Brain microvascular endothelial cell (primary cell): ENCODE results near the gene CDK19.
A peak's percentile ranks its signal among the peaks of the same experiment; 100 is the strongest.
"Not testable (repeated sequence)": the region's sequence is repeated elsewhere in the genome, so short reads cannot be mapped to it uniquely, and the experiment has no call there.

Experiments used
- DNase-seq: peaks from one replicate; pipeline ENCODE4 v3.0.0-alpha.2; 2020
- H3K27ac ChIP-seq: fragments of 250-450 bp; sonication (Bioruptor Pico); 2 replicates; pipeline ENCODE4 v1.5.1; 2020; ENCODE audit warnings: mild to moderate bottlenecking, moderate library complexity
- H3K27me3 ChIP-seq: fragments of 250-450 bp; sonication (Bioruptor Pico); replicated peaks from 2 replicates; pipeline ENCODE4 v1.5.1; 2020; ENCODE audit warnings: mild to moderate bottlenecking
- H3K36me3 ChIP-seq: fragments of 250-450 bp; sonication (Bioruptor Pico); replicated peaks from 2 replicates; pipeline ENCODE4 v1.5.1; 2020; ENCODE audit warnings: mild to moderate bottlenecking
- H3K4me3 ChIP-seq: 2 replicates; pipeline ENCODE4 v1.5.1; 2011; ENCODE audit warnings: low read depth, mild to moderate bottlenecking, control low read depth, low read length, moderate library complexity
- CTCF ChIP-seq: IDR thresholded peaks from 2 replicates; pipeline ENCODE4 v1.5.1; 2011; ENCODE audit warnings: low read depth, mild to moderate bottlenecking, moderate library complexity, low read length, control low read depth, inconsistent platforms; ENCODE audit errors: missing control alignments
- in situ Hi-C: cut with HindIII; loops from 2 replicates; pipeline ENCODE4 v1.10.0; 2017; ENCODE audit warnings: low sequenced_read_pairs, low pct_ligation_motif_present

CDK19 gene

DNA sequence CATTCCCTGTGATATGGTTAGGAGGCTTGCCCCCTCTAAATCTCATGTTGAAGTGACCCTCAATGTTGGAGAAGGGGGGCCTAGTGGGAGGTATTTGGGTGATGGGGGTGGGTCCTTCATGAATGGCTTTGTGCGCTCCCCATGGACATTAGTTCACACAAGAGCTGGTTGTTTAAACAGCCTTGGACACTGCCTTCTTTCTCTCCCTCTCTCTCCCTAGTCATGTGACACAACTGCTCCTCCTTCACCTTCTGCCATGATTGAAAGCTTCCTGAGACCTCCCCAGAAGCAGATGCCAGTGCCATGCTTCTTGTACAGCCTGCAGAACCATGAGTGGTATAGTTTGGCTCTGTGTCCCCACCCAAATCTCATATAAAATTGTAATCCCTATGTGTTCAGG is 221.6 kb downstream of the CDK19 start:
- in situ Hi-C loops: no loop called here
- Histone ChIP-seq H3K27ac (no peak overlapping the region), H3K27me3 (no peaks in the 10 kb centered on the region), H3K36me3 (no peaks in the 10 kb centered on the region), H3K4me3 (no peak overlapping the region)
- no peak for TF ChIP-seq CTCF
- no peak for DNase-seq

DNA sequence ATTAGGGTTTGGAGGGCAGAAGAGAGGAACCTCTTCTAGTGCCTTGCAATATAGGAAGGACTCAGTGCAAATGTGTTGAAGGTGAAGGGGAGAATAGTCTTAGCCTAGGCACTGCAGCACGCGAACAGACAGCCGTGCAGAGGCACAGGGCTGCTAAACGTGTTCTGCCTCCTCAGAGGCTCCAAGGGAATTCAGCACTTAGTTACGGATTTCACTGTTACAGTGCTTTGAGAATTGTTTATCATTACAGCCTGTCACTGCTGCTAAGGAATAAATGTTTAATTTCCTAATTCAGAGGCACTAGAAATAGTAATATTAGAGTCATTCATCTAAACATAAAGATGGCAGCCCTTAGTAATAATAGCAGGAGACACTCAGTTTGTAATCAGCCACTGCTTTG is 222.5 kb downstream of the CDK19 start:
- in situ Hi-C loops: no loop called here
- H3K27me3 ChIP-seq: no peaks in the 10 kb centered on the region
- no peak overlapping the region for H3K4me3 ChIP-seq
- DNase-seq: no peak
- no peaks in the 10 kb centered on the region for H3K36me3 ChIP-seq
- H3K27ac ChIP-seq: no peak overlapping the region
- no peak for TF ChIP-seq CTCF

DNA sequence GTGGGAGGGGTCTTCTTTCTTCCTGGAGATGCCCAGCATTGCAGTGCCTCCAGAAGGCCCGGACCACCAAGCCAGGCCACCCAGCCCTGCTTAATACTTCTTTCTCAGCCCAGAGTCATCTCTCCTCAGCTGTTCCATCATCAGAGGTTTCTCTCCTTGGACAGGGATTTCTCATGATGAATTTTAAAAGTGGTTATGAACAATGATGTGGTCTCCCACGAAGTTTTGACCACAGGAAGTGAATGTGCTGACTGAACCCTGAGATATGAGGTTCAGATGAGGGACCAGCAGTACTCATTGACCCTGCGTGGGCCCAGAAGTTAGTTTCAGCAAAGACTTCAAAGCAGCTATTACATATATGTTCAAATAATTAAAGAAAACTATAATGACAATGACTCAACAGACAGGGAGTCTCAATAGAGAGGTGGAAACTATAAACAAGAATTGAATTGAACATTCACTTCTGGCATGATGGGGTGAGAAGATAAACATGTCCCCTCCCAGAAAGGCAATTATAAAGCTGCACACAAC is 224.4 kb downstream of the CDK19 start:
- Histone ChIP-seq H3K36me3 (no peaks in the 10 kb centered on the region), H3K27me3 (no peaks in the 10 kb centered on the region), H3K4me3 (no peak overlapping the region), H3K27ac (no peak overlapping the region)
- no peak for TF ChIP-seq CTCF
- DNase-seq: peak; percentile 69
- in situ Hi-C loops: no loop called here

- H3K27me3 ChIP-seq: no peaks in the 10 kb centered on the region
- no peak for TF ChIP-seq CTCF
- DNase-seq: no peak
- H3K27ac ChIP-seq: no peak overlapping the region
- in situ Hi-C loops: no loop called here
- H3K4me3 ChIP-seq: no peak overlapping the region
- H3K36me3 ChIP-seq: no peaks in the 10 kb centered on the region
Observed at GRCh38 chr6:110589865-110590513, 225.3 kb downstream of the CDK19 start.

GRCh38 chr6:110587328-110587727 is 227.9 kb downstream of the CDK19 start:
- Histone ChIP-seq H3K4me3 (no peak overlapping the region), H3K27ac (no peak overlapping the region), H3K36me3 (no peaks in the 10 kb centered on the region), H3K27me3 (no peaks in the 10 kb centered on the region)
- in situ Hi-C loops: no loop called here
- DNase-seq: no peak
- no peak for TF ChIP-seq CTCF

DNA sequence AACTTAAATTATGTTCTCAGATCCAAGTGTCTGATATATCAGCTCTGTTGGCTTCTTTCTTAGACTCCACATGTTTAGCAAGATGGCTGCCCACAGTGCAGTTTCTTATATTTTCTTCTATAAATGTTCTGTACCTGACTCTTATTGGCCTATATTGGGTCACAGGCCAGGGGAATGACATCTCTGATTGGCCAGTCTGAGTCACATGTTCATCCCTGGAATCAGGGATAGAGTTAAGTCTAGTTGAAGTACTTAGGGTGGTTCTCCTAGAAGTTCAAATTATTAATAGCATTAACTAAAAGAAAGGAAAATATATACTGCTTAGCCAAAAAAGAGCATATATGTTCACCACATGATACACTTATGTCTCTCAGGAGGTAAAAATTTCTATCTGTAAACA is 233.6 kb downstream of the CDK19 start:
- H3K27ac ChIP-seq: no peak overlapping the region
- in situ Hi-C loops: no loop called here
- H3K4me3 ChIP-seq: no peak overlapping the region
- H3K27me3 ChIP-seq: no peaks in the 10 kb centered on the region
- DNase-seq: no peak
- H3K36me3 ChIP-seq: no peaks in the 10 kb centered on the region
- TF ChIP-seq CTCF: no peak

DNA sequence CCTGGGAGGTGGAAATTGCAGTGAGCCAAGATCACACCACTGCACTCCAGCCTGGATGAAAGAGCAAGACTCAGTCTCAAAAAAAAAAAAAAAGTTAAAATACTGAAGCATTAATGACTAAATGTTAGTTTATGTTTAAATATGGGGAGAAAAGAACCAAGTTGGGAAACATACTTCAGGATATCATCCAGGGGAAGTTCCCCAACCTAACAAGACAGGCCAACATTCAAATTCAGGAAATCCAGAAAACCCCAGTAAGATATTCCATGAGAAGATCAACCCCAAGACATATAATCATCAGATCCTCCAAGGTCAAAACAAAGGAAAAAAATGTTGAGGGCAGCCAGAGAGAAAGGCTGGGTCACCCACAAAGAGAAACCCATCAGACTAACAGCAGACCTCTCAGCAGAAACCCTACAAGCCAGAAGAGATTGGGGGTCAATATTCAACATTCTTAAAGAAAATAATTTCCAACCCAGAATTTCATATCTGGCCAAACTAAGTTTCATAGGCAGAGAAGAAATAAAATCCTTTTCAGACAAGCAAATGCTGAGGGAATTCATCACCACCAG is 237.6 kb downstream of the CDK19 start:
- in situ Hi-C loops, H3K36me3 ChIP-seq, H3K27ac ChIP-seq, H3K4me3 ChIP-seq, DNase-seq, H3K27me3 ChIP-seq: not testable (repeated sequence)
